Hematopoietic multipotent progenitor cell treated with erythropoietin and hydrocortisone succinate and interleukin-3 and kit ligand, for 4 days (in vitro differentiated cells): ENCODE results near the gene PRKCH.
"Not testable (repeated sequence)": the region's sequence is repeated elsewhere in the genome, so short reads cannot be mapped to it uniquely, and the experiment has no call there.

ENCODE experiments used
- DNase-seq: peaks from one replicate; pipeline ENCODE4 v3.0.0-alpha.2; 2015

Gene PRKCH

DNA sequence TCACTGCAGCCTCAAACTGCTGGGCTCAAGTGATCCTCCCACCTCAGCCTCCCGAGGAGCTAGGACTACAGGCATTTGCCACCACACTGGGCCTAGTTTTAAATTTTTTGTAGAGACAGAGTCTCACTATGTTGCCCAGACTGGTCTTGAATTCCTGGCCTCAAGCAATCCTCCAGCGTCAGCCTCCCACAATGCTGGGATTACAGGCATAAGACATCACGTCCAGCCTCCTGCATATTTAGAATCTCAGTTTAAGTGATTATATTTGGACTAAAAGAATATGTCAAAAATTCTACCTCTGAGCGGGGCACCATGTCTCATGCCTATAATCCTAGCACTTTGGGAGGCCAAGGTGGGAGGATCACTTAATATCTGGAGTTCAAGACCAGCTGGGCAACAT is 12.7 kb upstream of the PRKCH start:
- not testable (repeated sequence) for DNase-seq

GRCh38 chr14:61315313-61315712 is 6.1 kb upstream of the PRKCH start:
- no peak for DNase-seq

DNA sequence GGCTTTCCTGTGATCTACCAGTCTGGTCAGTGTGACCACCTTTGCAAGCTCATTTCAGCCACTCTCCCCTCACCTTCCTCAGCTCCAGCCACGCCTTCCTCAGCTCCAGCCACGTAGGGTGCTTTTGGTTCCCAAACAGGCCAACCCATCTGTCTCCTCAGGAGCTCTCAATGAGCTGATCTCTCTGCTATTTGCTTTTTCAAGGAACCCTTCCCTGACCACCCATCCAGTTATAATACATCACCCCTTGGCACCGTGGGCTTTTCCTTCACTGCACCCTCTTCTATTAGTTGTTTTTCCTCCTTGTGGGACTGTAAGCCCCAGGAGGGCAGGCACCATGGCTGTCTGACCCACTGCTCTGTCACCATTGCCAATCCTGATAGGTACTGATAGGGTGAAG is 2.3 kb upstream of the PRKCH start:
- no peak for DNase-seq

DNA sequence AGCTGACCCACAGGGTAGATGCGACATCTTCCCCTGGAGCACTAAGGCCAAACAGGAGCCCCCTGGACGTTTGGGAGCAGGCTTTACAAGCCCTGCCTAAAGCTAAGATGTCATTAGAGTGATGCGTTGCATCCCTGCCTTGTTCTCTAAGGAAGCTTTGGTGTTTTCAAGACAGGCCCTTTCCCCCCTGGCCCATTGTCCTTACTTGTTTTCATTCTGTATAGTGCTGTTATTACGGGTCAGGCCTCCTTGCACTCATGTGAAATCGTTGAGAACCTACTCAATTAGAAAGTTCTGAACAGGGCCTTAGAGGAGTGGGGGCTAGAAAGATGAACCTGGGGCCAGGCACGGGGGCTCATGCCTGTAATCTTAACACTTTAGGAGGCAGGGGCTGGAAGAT is 1.7 kb upstream of the PRKCH start:
- no peak for DNase-seq

- not testable (repeated sequence) for DNase-seq
These were observed 1.2 kb upstream of the PRKCH start for GRCh38 chr14:61320170-61320569.

DNA sequence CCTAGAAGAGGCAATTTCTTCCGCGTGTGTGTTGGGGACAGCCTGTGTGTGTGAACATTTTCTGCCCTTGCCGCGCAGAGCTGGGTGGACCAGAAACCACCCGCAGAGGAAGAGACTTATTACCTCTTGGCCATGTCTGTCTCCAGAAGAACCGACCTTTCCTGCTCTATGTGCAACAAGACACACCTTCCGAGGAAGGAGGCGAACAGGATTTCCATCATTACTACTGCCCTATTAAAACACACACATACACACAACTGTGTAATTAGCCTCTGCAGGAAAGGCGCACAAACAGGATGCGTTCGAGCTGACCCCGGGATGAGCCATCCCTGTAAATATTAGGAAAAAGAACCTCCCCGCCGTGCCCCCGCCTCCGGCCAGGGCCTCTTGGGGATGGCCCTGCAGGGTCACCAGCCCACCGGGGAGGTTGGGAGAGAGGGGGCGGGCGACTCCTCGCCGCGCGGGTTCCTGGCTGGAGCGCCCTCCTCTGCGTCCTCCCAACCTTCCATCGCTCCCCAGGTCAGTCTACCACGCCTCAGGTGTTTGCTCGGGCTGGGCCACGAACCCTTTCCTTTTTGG is 484 bp upstream of the PRKCH start:
- no peak for DNase-seq

DNA sequence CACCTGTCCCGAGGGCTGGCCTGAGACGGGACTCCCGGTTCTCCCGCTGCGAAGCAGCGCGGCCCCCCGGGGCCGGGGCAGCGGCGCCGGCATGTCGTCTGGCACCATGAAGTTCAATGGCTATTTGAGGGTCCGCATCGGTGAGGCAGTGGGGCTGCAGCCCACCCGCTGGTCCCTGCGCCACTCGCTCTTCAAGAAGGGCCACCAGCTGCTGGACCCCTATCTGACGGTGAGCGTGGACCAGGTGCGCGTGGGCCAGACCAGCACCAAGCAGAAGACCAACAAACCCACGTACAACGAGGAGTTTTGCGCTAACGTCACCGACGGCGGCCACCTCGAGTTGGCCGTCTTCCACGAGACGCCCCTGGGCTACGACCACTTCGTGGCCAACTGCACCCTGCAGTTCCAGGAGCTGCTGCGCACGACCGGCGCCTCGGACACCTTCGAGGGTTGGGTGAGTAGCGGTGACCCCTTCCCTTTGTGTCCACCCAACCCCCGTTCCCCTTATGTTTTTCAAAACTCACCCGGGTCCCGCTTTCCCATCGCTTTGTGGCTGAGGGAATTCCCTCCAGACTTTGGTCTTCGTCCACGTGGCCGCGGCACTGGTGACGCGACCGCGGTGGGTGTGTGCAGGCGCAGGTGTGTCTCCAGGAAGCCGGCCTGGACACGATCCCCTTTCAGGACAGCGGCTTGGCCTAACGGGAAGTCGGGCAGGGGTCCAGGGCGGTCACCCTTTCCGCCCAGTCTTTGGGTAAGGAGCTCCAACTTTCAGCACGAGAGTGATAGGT is 826 bp downstream of the PRKCH start:
- DNase-seq: no peak

DNA sequence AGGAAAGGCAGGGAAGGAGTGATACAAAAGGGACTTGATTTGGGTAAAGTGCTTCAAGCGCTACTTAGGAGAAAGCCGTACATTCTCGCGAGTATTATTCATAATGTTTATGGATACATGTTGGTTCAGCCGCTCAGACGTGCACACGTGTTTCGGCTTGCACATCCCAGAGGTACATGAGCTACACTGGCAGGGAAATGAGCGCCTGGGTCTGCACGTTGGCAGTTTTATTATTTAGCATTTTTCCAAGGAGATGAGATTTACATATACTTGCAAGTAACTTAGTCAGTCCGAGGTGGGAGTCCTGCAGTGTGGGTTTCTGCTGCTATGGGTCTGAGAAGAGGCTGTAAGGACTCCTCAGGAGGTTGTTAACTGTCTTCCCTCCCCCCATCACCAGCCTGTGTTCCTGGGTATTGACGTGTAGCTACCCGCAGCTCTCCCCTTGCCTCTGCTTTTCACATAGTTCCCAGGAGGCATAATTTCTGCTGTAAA is 1.5 kb downstream of the PRKCH start:
- peak; percentile 60 for DNase-seq

GRCh38 chr14:61323970-61324369 is 2.6 kb downstream of the PRKCH start:
- no peak for DNase-seq

GRCh38 chr14:61325166-61325565 is 3.8 kb downstream of the PRKCH start:
- no peak for DNase-seq

- no peak for DNase-seq
These were observed 4.8 kb downstream of the PRKCH start for GRCh38 chr14:61326146-61326545.

GRCh38 chr14:61326847-61327246 is 5.5 kb downstream of the PRKCH start:
- DNase-seq: no peak

- peak; percentile 47 for DNase-seq
These were observed 7.4 kb downstream of the PRKCH start for GRCh38 chr14:61328626-61329262.

DNA sequence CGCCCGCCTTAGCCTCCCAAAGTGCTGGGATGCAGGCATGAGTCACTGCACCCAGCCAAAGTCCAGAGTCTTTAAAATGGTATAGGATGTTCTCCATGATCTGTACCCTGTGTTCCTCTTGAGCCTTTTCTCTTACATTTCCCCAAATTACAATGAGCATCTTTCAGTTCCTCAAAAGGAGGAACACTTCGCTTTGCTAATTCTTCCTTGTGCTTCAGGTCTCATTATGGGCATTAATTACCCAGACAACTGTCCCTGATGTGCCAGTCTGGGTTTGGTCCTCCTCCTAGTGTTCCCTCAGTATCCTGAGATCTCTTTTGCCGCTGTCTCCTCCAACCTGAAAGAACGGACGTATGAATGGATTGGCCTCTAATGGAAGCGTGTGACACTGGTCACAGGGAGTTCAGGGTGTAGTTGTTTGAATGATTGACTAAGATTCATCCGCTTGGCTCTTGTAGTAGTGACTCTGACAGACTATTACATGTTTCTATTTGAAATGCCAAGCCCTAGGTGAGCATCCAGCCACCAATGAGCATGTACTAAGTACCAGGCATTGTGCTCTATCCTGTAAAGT is 8.2 kb downstream of the PRKCH start:
- DNase-seq: no peak

DNA sequence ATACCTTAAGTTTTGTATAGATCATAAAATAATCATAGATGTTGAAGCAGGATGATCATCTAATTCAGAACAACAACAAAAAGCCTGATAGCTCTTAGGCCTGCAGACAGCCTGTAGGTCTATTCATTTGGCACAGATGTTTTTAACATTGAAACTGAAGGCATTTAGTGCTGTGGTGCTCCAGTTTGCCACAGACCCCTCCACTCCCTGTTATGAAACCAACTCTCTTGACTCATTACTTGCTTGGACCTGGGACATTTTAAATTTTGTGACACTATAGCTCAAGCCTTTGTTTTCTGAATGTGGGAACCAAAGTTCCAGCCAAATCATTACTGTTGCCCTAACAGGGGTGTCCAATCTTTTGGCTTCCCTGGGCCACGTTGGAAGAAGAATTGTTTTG is 9.1 kb downstream of the PRKCH start:
- no peak for DNase-seq

GRCh38 chr14:61331992-61332657 is 10.7 kb downstream of the PRKCH start:
- no peak for DNase-seq

DNA sequence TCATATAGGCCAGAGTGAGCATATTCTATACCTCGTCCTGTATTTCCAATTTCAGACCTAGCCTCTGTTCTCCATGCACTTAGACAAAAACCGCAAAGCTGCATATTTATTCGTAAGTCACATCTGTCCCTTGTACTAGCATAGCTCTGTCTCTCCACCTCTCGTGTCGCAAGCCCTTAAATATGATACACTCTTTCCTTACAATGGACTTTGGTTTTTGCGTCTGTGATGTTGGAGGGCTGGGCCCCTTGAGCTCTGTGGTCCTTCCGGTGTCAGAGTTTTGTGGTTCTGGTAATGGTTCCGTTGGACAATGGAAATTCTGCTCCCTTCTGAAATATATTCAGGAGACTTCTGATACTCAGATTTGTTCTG is 11.3 kb downstream of the PRKCH start:
- no peak for DNase-seq

GRCh38 chr14:61333087-61333486 is 11.7 kb downstream of the PRKCH start:
- DNase-seq: no peak

DNA sequence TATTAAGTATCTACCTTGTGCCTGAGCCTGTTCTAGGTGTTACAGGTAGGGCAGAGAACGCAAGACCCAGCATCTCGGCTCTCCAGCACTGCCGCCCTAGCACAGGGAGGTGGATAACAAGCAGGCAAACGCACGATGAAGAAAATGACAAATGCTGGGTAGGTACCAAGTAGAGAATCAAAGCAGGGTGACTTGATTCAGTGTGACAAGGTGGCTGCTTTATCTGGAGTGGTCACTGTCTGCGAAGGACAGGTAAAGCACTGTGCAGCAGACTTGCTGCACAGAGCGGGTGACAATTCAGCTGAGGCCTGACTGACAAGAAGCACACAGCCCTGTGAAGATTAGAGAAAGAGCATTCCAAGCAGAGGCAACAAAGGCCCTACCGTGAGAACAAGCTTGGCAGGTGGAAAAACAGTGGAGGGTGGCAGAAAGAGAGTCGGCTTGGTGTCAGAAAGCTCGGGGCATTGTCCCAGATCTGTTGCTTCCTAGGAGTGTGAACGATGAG is 12.9 kb downstream of the PRKCH start:
- no peak for DNase-seq

DNA sequence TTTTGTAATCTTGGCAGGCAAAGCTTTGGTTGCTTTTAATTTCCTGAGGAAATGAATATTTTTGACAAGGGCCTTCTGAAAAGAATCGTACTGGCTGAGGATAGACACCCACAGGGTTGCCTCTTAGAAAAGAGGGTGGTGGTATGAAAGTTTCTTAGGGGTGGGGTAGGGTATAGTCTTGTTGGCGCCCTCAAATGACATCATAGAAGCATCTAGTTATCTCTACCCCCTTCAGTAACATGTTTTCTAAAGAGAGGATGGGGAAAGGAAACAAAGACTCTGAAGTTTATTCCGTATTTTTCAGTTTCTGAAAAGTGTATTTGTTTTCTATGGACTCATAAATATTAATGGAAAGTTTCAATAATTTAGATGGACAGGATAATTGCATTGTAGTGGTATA is 13.7 kb downstream of the PRKCH start:
- DNase-seq: no peak

- DNase-seq: no peak
These were observed 14.4 kb downstream of the PRKCH start for GRCh38 chr14:61335671-61336275.

DNA sequence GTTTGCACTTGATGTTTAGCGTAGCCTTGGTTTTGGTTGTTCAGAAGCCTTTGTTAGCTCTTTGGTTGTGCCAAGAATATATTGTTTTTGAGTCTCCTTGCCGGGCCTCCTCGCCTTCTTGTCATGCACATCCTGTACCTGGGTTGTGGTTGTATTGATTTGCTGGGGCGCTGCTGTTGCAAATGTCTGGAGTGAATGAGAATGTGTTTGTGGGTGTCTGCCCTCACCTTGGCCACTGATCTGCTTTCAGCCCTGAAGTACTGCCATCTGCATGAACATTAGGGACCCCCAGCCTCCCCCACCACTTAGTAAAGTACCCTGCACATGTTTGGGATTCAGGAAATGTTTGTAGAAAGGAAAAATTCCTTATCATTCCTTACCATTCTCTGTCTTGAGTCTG is 16.5 kb downstream of the PRKCH start:
- DNase-seq: no peak

DNA sequence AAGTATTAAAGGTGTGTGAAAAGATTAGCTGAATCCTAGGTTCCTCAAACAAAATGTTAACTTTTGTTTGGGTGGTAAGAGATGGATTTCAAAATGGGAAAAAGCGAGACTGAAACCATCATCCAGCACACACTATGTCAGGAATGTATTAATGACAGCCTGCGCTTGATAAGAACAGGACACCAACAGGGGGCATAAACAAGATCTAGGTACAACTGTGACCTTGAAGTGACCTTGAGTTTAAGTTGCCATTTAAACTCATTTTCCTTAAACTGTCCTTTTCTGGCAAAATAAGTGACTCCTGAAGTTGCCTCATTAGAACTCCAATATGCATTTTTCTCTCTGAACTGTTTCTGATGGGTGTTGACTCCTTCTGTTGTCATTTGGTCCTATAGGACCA is 17.1 kb downstream of the PRKCH start:
- no peak for DNase-seq
